Neural progenitor cell (in vitro differentiated cells): ENCODE data around the gene COPRS.

Experiments
- EZH2 ChIP-seq: fragments of 200-600 bp; sonication (generic); IDR thresholded peaks from 2 replicates; pipeline ENCODE4 v1.6.1; 2017; ENCODE audit warnings: antibody characterized with exemption, mild to moderate bottlenecking, moderate library complexity
- EZH2phosphoT487 ChIP-seq: fragments of 200-600 bp; sonication (generic); IDR thresholded peaks from 2 replicates; pipeline ENCODE4 v1.6.1; 2017; ENCODE audit warnings: antibody characterized with exemption
- TF ChIP-seq, protein P1 (sequence below): fragments of 200-600 bp; sonication (generic); IDR thresholded peaks from 2 replicates; pipeline ENCODE4 v1.5.1; 2017; ENCODE audit warnings: antibody characterized with exemption, mild to moderate bottlenecking

DNA sequence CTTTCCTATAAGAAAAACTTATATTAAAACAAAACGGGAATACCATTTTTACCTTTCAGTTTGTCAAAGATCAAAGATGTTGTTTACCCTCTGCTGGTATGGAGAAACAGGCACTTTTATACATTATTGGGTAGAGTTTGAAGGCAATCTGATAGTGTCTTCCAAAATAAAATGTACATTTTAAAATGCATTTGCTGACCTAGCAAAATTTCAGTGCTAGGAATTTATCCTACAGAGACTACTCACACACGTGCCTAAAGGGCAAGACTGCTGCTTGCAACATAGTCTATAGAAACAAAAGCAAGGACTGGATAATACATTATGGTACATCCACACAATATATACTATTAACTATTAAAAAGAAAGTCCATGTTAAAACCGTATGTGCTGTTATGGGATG is 36.0 kb downstream of the COPRS start:
- TF ChIP-seq EZH2 (no peak), EZH2phosphoT487 (no peak)
- TF ChIP-seq, protein P1, sequence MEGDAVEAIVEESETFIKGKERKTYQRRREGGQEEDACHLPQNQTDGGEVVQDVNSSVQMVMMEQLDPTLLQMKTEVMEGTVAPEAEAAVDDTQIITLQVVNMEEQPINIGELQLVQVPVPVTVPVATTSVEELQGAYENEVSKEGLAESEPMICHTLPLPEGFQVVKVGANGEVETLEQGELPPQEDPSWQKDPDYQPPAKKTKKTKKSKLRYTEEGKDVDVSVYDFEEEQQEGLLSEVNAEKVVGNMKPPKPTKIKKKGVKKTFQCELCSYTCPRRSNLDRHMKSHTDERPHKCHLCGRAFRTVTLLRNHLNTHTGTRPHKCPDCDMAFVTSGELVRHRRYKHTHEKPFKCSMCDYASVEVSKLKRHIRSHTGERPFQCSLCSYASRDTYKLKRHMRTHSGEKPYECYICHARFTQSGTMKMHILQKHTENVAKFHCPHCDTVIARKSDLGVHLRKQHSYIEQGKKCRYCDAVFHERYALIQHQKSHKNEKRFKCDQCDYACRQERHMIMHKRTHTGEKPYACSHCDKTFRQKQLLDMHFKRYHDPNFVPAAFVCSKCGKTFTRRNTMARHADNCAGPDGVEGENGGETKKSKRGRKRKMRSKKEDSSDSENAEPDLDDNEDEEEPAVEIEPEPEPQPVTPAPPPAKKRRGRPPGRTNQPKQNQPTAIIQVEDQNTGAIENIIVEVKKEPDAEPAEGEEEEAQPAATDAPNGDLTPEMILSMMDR = no peak
